ENCODE data around the gene AHI1.
A peak's percentile ranks its signal among the peaks of the same experiment; 100 is the strongest.

The AHI1 gene

DNA sequence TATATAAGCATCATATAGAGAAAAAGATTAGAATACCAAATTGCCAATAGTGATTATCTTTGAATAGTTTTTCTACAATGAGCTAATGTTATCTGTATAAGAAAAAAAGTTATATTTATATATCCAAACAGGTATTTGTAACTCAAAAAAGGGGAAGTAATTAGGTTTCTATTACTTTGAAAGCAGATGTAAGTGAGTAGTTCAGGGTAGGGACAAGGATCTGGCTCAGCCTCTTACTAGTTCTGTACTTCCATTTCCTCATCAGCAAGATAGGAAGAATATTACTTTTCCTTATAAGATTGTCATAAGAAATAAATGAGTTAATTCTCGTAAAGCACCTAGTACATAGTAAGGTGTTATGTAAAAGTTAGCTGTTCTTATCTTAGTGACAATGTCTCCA is 32.2 kb downstream of the AHI1 start:
- no peak for DNase-seq (ENCODE audit: low read depth)
- TF ChIP-seq, protein P1, sequence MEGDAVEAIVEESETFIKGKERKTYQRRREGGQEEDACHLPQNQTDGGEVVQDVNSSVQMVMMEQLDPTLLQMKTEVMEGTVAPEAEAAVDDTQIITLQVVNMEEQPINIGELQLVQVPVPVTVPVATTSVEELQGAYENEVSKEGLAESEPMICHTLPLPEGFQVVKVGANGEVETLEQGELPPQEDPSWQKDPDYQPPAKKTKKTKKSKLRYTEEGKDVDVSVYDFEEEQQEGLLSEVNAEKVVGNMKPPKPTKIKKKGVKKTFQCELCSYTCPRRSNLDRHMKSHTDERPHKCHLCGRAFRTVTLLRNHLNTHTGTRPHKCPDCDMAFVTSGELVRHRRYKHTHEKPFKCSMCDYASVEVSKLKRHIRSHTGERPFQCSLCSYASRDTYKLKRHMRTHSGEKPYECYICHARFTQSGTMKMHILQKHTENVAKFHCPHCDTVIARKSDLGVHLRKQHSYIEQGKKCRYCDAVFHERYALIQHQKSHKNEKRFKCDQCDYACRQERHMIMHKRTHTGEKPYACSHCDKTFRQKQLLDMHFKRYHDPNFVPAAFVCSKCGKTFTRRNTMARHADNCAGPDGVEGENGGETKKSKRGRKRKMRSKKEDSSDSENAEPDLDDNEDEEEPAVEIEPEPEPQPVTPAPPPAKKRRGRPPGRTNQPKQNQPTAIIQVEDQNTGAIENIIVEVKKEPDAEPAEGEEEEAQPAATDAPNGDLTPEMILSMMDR (IDR thresholded peaks at IDR 0.05; ENCODE audit: low read depth, low read length), result no peak
- TF ChIP-seq POLR2A (IDR thresholded peaks at IDR 0.05; ENCODE audit: extremely low read depth, insufficient read length) (no peak), MYC (IDR thresholded peaks at IDR 0.05; ENCODE audit: low read depth, low read length) (no peak)
- TF ChIP-seq, protein P2, sequence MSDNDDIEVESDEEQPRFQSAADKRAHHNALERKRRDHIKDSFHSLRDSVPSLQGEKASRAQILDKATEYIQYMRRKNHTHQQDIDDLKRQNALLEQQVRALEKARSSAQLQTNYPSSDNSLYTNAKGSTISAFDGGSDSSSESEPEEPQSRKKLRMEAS (IDR thresholded peaks at IDR 0.05; ENCODE audit: low read depth, low read length), result no peak
- no peak overlapping the region for H3K4me3 ChIP-seq (ENCODE audit: low read depth, low read length)

DNA sequence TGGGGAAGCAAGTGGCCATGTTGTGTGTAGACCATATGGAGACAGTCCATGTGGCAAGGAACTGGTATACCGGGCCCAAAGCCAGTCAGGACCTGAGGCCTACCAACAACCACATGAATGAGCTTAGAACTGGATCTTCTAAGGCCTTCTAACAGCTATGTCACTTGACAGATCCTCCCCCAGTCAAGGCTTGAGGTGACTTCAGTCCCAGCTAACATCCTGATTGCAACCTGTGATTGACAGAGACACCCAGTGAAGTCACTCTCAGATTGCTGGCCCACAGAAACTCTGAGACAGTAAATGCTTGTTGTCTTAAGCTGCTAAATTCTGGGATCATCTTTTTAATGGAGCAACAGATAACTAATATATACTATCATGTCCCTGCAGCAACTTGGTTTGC is 32.9 kb downstream of the AHI1 start:
- DNase-seq (ENCODE audit: low read depth), result no peak
- TF ChIP-seq, protein P1 (IDR thresholded peaks at IDR 0.05; ENCODE audit: low read depth, low read length), result no peak
- TF ChIP-seq MYC (IDR thresholded peaks at IDR 0.05; ENCODE audit: low read depth, low read length) (no peak), POLR2A (IDR thresholded peaks at IDR 0.05; ENCODE audit: extremely low read depth, insufficient read length) (no peak)
- TF ChIP-seq, protein P2 (IDR thresholded peaks at IDR 0.05; ENCODE audit: low read depth, low read length), result no peak
- H3K4me3 ChIP-seq (ENCODE audit: low read depth, low read length), result no peak overlapping the region

DNA sequence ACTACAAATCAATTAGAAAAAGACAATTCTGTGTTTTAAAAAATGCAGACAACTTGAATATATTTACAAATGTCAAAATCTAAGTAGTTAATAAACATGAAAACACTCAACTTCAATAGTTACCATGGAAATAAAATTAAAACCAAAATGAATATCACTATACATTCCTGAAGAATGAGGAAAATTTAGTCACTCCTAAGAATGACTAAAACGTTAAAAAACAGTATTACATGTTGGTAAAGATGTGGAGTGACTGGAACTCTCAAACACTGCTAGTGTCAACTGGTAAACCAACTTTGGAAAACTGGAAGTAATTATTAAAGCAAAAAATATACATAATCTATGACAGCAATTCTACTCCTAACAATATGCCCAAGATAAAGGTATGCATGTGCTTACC is 36.3 kb downstream of the AHI1 start:
- DNase-seq (ENCODE audit: low read depth), result no peak
- TF ChIP-seq, protein P1 (IDR thresholded peaks at IDR 0.05; ENCODE audit: low read depth, low read length), result no peak
- TF ChIP-seq, protein P2 (IDR thresholded peaks at IDR 0.05; ENCODE audit: low read depth, low read length), result no peak
- TF ChIP-seq POLR2A (IDR thresholded peaks at IDR 0.05; ENCODE audit: extremely low read depth, insufficient read length), result no peak
- TF ChIP-seq MYC (IDR thresholded peaks at IDR 0.05; ENCODE audit: low read depth, low read length), result no peak
- H3K4me3 ChIP-seq (ENCODE audit: low read depth, low read length), result no peak overlapping the region

DNA sequence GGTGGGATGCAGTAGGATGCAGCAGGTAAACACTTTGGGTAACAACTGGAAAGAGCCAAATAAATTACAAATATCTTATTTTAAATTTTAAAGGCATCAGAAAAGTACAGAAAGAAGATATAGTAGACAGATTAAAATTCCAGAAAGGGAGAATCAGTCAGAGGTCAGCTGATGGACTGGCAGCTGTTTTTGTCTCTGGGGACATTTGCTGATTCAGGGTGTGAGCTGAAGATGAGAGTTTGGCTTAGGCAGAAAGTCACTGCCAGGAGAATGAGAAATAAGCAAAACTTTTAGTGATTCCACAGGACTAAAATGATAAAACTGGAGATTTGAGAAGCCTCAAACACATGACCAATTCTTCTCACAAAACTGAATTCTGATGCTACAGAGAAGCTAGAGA is 39.5 kb downstream of the AHI1 start:
- no peak for DNase-seq (ENCODE audit: low read depth)
- TF ChIP-seq MYC (IDR thresholded peaks at IDR 0.05; ENCODE audit: low read depth, low read length), result no peak
- TF ChIP-seq, protein P2 (IDR thresholded peaks at IDR 0.05; ENCODE audit: low read depth, low read length), result no peak
- TF ChIP-seq, protein P1 (IDR thresholded peaks at IDR 0.05; ENCODE audit: low read depth, low read length), result no peak
- TF ChIP-seq POLR2A (IDR thresholded peaks at IDR 0.05; ENCODE audit: extremely low read depth, insufficient read length), result no peak
- H3K4me3 ChIP-seq (ENCODE audit: low read depth, low read length), result no peak overlapping the region

DNA sequence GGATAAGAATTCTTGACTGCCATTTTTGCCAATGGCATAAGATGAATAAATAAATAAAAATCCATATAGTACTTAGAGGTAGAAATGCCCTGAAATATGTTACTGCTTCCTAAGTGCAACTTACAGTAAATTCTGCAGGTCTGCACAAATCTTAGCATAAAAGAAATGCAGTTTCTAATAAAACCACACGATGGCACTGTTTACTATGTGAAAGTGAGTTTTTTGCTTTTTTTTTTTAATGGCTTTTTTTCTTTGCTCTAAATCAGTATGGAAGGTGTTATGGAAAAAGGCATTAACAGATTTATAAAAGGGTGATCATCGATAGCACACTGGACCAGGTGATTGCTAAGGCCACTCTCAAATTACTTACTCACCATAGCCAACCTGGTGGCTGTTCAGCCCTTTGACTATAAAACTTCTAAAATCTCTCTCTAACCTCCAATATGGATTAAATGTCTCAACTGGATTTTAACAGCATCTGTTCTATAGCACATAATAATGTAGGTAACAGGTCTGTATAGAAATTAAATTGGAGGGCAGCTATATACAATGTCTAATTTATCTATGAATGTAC is 45.8 kb downstream of the AHI1 start:
- H3K4me3 ChIP-seq (ENCODE audit: low read depth, low read length), result no peak overlapping the region
- peak; percentile 59 for DNase-seq (ENCODE audit: low read depth)
- no peak for TF ChIP-seq MYC (IDR thresholded peaks at IDR 0.05; ENCODE audit: low read depth, low read length)
- TF ChIP-seq, protein P1 (IDR thresholded peaks at IDR 0.05; ENCODE audit: low read depth, low read length), result peak; percentile 33

DNA sequence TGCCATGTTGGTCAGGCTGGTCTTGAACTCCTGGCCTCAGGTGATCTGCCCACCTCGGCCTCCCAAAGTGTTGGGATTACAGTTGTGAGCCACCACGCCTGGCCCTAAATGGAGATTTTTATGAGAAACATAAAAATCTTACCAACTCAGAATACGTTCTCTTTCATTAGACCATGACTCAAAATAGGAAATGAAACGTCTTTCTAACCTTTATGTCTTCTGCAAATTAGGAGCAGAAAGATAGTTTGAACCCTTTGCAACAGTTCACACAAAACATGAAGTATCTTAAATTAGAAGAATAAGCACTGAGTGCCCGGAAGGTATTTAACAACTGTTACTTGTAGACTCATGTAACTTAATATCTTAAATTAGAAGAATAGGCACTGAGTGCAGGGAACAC is 48.3 kb downstream of the AHI1 start:
- H3K4me3 ChIP-seq (ENCODE audit: low read depth, low read length), result no peak overlapping the region
- no peak for DNase-seq (ENCODE audit: low read depth)
- TF ChIP-seq, protein P2 (IDR thresholded peaks at IDR 0.05; ENCODE audit: low read depth, low read length), result no peak
- TF ChIP-seq, protein P1 (IDR thresholded peaks at IDR 0.05; ENCODE audit: low read depth, low read length), result no peak
- TF ChIP-seq MYC (IDR thresholded peaks at IDR 0.05; ENCODE audit: low read depth, low read length), result no peak
- TF ChIP-seq POLR2A (IDR thresholded peaks at IDR 0.05; ENCODE audit: extremely low read depth, insufficient read length), result no peak
